ENCODE data around the gene CASKIN1.

- TF ChIP-seq CTCF (IDR thresholded peaks at IDR 0.05; ENCODE audit: low read depth, low read length, missing input control) (no peak), ATF3 (IDR thresholded peaks at IDR 0.05) (no peak), RAD21 (IDR thresholded peaks at IDR 0.05) (no peak), GABPA (IDR thresholded peaks at IDR 0.05 in 1 of 2, conservative IDR thresholded peaks at IDR 0.05 in 1 of 2) (no peak), MAX (IDR thresholded peaks at IDR 0.05) (no peak), FOXA2 (IDR thresholded peaks at IDR 0.05) (no peak), TAF1 (conservative IDR thresholded peaks at IDR 0.05) (no peak), JUND (IDR thresholded peaks at IDR 0.05) (no peak), SP1 (IDR thresholded peaks at IDR 0.05) (peak; percentile 3), ZBTB33 (IDR thresholded peaks at IDR 0.05) (no peak), HNF4A (conservative IDR thresholded peaks at IDR 0.05) (no peak), REST (IDR thresholded peaks at IDR 0.05) (no peak), YY1 (IDR thresholded peaks at IDR 0.05) (peak; percentile 17)
Measured at GRCh38 chr16:2158262-2158638, 38.2 kb downstream of the CASKIN1 start.
